H1 (cell line): Measurements from ENCODE around the gene POFUT2. TPM values are rescaled to one million over a fixed set of nuclear protein-coding genes. Genes with fewer than 3 reads are reported as not detected.

Experiments
- CTCF ChIA-PET: fragments of 300-600 bp; sonication (Branson Sonifier 250); formaldehyde crosslinking; loops from one replicate; lab custom pipeline; 2021; ENCODE audit not compliant: partially characterized antibody; lab: Charles Lee
- POLR2A ChIA-PET: fragments of 300-600 bp; sonication (Branson Sonifier 250); formaldehyde crosslinking; loops from one replicate; lab custom pipeline; 2021; ENCODE audit warnings: inconsistent platforms; ENCODE audit not compliant: partially characterized antibody; lab: Charles Lee
- DNase-seq, 2 experiments: peaks; one replicate each; pipeline versions ENCODE4 v3.0.0 to v3.0.0-alpha.2; 2010 to 2022; ENCODE audit warnings: low spot score in 2 of 2, low read depth in 1 of 2, mixed read lengths in 1 of 2
- FAIRE-seq: peaks from 2 replicates; lab custom pipeline; 2011; peaks lifted over from hg19 to GRCh38; lab: Jason Lieb, UNC
- H2AFZ ChIP-seq: 2 replicates; pipeline ENCODE4 v1.8.1; 2012; ENCODE audit warnings: low read length, inconsistent platforms
- H2AK5ac ChIP-seq: 2 replicates; pipeline ENCODE4 v1.6.1; 2013; ENCODE audit warnings: low read depth, low read length
- H2BK120ac ChIP-seq: replicated peaks from 2 replicates; pipeline ENCODE3; 2013; ENCODE audit warnings: low read depth, low read length, inconsistent platforms
- H2BK12ac ChIP-seq: 2 replicates; pipeline ENCODE4 v1.6.1; 2013; ENCODE audit warnings: low read depth, low read length
- H2BK15ac ChIP-seq: 2 replicates; pipeline ENCODE4 v1.6.1; 2013; ENCODE audit warnings: low read length
- H2BK20ac ChIP-seq: 2 replicates; pipeline ENCODE4 v1.6.1; 2013; ENCODE audit warnings: low read length
- H2BK5ac ChIP-seq: 2 replicates; pipeline ENCODE4 v1.6.1; 2013; ENCODE audit warnings: low read depth, low read length
- H3K14ac ChIP-seq: 2 replicates; pipeline ENCODE4 v1.6.1; 2013; ENCODE audit warnings: inconsistent platforms; ENCODE audit not compliant: insufficient read length
- H3K18ac ChIP-seq: 2 replicates; pipeline ENCODE4 v1.6.1; 2013; ENCODE audit warnings: low read length; ENCODE audit errors: extremely low read depth
- H3K23ac ChIP-seq: 2 replicates; pipeline ENCODE4 v1.6.1; 2013; ENCODE audit warnings: inconsistent platforms; ENCODE audit not compliant: insufficient read length
- H3K23me2 ChIP-seq: 2 replicates; pipeline ENCODE4 v1.6.1; 2013; ENCODE audit warnings: low read depth, low read length
- H3K27ac ChIP-seq: 2 replicates; pipeline ENCODE4 v1.6.1; 2011; ENCODE audit warnings: low read depth, low read length, inconsistent platforms
- H3K27me3 ChIP-seq, 4 experiments: replicated peaks in 1 of 4; 1 replicate in 1 of 4; 2 replicates in 3 of 4; pipeline versions ENCODE4 v1.6.1 to v1.8.1; 2011 to 2013; ENCODE audit warnings: low read length in 3 of 4, mild to moderate bottlenecking in 3 of 4, inconsistent platforms in 2 of 4, mixed read lengths in 2 of 4, moderate library complexity in 1 of 4; ENCODE audit not compliant: control insufficient read depth in 3 of 4, insufficient read depth in 3 of 4; ENCODE audit errors: extremely low read depth in 1 of 4
- H3K36me3 ChIP-seq, 4 experiments: 2 replicates each; pipeline versions ENCODE4 v1.6.1 to v1.8.1; 2011 to 2013; ENCODE audit warnings: mild to moderate bottlenecking in 4 of 4, low read length in 3 of 4, moderate library complexity in 2 of 4, control low read depth in 1 of 4, inconsistent platforms in 1 of 4; ENCODE audit not compliant: insufficient read depth in 4 of 4, control insufficient read depth in 2 of 4
- H3K4ac ChIP-seq: replicated peaks from 2 replicates; pipeline ENCODE3; 2013; ENCODE audit warnings: low read length, low read depth, mixed read lengths, inconsistent platforms; ENCODE audit not compliant: insufficient read length
- H3K4me1 ChIP-seq, 4 experiments: replicated peaks in 1 of 4; 1 replicate in 1 of 4; 2 replicates in 3 of 4; pipeline versions ENCODE4 v1.6.1 to v1.8.1; 2011 to 2013; ENCODE audit warnings: low read length in 3 of 4, inconsistent platforms in 2 of 4, mixed read lengths in 1 of 4; ENCODE audit not compliant: insufficient read depth in 4 of 4, control insufficient read depth in 3 of 4
- H3K4me2 ChIP-seq, 2 experiments: 2 replicates each; pipeline versions ENCODE4 v1.6.1 to v1.8.1; 2011 to 2013; ENCODE audit warnings: low read depth in 2 of 2, low read length in 2 of 2, control low read depth in 1 of 2, inconsistent platforms in 1 of 2, mild to moderate bottlenecking in 1 of 2; ENCODE audit not compliant: insufficient read depth in 1 of 2
- H3K4me3 ChIP-seq, 4 experiments: fragments of 200-600, 300-600 bp in 1 of 4; sonication (generic), shearing (Covaris generic), sonication (Bioruptor Twin) in 1 of 4; 2 replicates each; pipeline versions ENCODE4 v1.5.1 to v1.8.1; 2011 to 2016; ENCODE audit warnings: low read length in 4 of 4, low read depth in 3 of 4, control low read depth in 2 of 4, inconsistent platforms in 2 of 4, mild to moderate bottlenecking in 2 of 4, mixed read lengths in 1 of 4, moderate library complexity in 1 of 4; ENCODE audit not compliant: insufficient read depth in 2 of 4; ENCODE audit errors: extremely low read depth in 1 of 4
- H3K56ac ChIP-seq: replicated peaks from 2 replicates; pipeline ENCODE3; 2013; ENCODE audit warnings: low read depth, mild to moderate bottlenecking, mixed read lengths, low read length, inconsistent platforms; ENCODE audit not compliant: insufficient read length
- H3K79me1 ChIP-seq: 2 replicates; pipeline ENCODE4 v1.6.1; 2013; ENCODE audit warnings: low read depth, low read length, control low read depth
- H3K79me2 ChIP-seq, 2 experiments: 2 replicates each; pipeline versions ENCODE4 v1.6.1 to v1.8.1; 2012 to 2013; ENCODE audit warnings: low read length in 2 of 2, mild to moderate bottlenecking in 2 of 2, inconsistent platforms in 1 of 2; ENCODE audit not compliant: insufficient read depth in 2 of 2, control insufficient read depth in 1 of 2
- H3K9ac ChIP-seq, 4 experiments: replicated peaks in 1 of 4; 1 replicate in 1 of 4; 2 replicates in 3 of 4; pipeline versions ENCODE4 v1.6.1 to v1.8.1; 2011 to 2013; ENCODE audit warnings: low read depth in 3 of 4, low read length in 3 of 4, control low read depth in 2 of 4, mild to moderate bottlenecking in 2 of 4, moderate library complexity in 2 of 4, inconsistent platforms in 1 of 4; ENCODE audit errors: extremely low read depth in 1 of 4
- H3K9me3 ChIP-seq, 2 experiments: 2 replicates each; pipeline versions ENCODE4 v1.6.1 to v1.8.1; 2012 to 2013; ENCODE audit warnings: mild to moderate bottlenecking in 2 of 2, moderate library complexity in 2 of 2, control low read depth in 1 of 2, inconsistent platforms in 1 of 2, low read depth in 1 of 2, low read length in 1 of 2, mixed read lengths in 1 of 2; ENCODE audit not compliant: insufficient read depth in 2 of 2
- H4K20me1 ChIP-seq, 2 experiments: replicated peaks in 1 of 2; 2 replicates each; pipeline versions ENCODE3 to v1.8.1; 2011 to 2013; ENCODE audit warnings: inconsistent platforms in 2 of 2, low read length in 2 of 2, mild to moderate bottlenecking in 1 of 2; ENCODE audit not compliant: insufficient read depth in 2 of 2, control insufficient read depth in 1 of 2
- H4K5ac ChIP-seq: 2 replicates; pipeline ENCODE4 v1.6.1; 2013; ENCODE audit warnings: low read length, low read depth, mixed read lengths, inconsistent platforms; ENCODE audit not compliant: insufficient read length
- H4K8ac ChIP-seq: 2 replicates; pipeline ENCODE4 v1.8.0; 2013; ENCODE audit warnings: mild to moderate bottlenecking, moderate library complexity, low read length, inconsistent platforms; ENCODE audit not compliant: insufficient read depth; ENCODE audit errors: extremely low read depth
- H4K91ac ChIP-seq: replicated peaks from 2 replicates; pipeline ENCODE3; 2013; ENCODE audit warnings: low read length, mixed read lengths, inconsistent platforms; ENCODE audit not compliant: insufficient read length
- BACH1 ChIP-seq: IDR thresholded peaks from 2 replicates; pipeline ENCODE4 v1.6.1; 2012; ENCODE audit warnings: low read length, improper control_type of control experiment
- CREB1 ChIP-seq: IDR thresholded peaks from 2 replicates; pipeline ENCODE4 v1.6.1; 2012; ENCODE audit warnings: inconsistent platforms
- EGR1 ChIP-seq: IDR thresholded peaks from 2 replicates; pipeline ENCODE4 v1.6.1; 2011; ENCODE audit warnings: low read depth, low read length, borderline replicate concordance
- EP300 ChIP-seq, 2 experiments: IDR thresholded peaks; 1 replicate in 1 of 2; 2 replicates in 1 of 2; pipeline ENCODE4 v1.6.1; 2011 to 2012; ENCODE audit warnings: low read depth in 2 of 2, low read length in 2 of 2, mild to moderate bottlenecking in 2 of 2, borderline replicate concordance in 1 of 2, inconsistent platforms in 1 of 2, moderate library complexity in 1 of 2
- FOSL1 ChIP-seq: IDR thresholded peaks from 2 replicates; pipeline ENCODE4 v1.6.1; 2011; ENCODE audit warnings: mild to moderate bottlenecking, low read depth, low read length, moderate library complexity; ENCODE audit not compliant: insufficient read depth
- MAFK ChIP-seq: IDR thresholded peaks from 2 replicates; pipeline ENCODE4 v1.6.1; 2012; ENCODE audit warnings: low read depth, mild to moderate bottlenecking, improper control_type of control experiment, low read length
- NRF1 ChIP-seq: IDR thresholded peaks from 2 replicates; pipeline ENCODE4 v1.6.1; 2011; ENCODE audit warnings: mild to moderate bottlenecking, low read depth, low read length, improper control_type of control experiment
- RAD21 ChIP-seq, 2 experiments: IDR thresholded peaks in 1 of 2; conservative IDR thresholded peaks in 1 of 2; 2 replicates each; pipeline ENCODE4 v1.6.1; 2011; ENCODE audit warnings: low read depth in 2 of 2, low read length in 2 of 2, improper control_type of control experiment in 1 of 2, inconsistent platforms in 1 of 2, mild to moderate bottlenecking in 1 of 2, moderate library complexity in 1 of 2
- RNF2 ChIP-seq: fragments of 200-900, 300-1000 bp; sonication (generic); IDR thresholded peaks from 2 replicates; pipeline ENCODE4 v1.7.1; 2016; ENCODE audit warnings: borderline replicate concordance, low read depth, mild to moderate bottlenecking, antibody characterized with exemption, low read length; ENCODE audit not compliant: poor library complexity, severe bottlenecking; ENCODE audit errors: missing control alignments
- SIRT6 ChIP-seq: IDR thresholded peaks from one replicate; pipeline ENCODE4 v1.7.1; 2012; ENCODE audit warnings: low read length, inconsistent platforms
- SP4 ChIP-seq: IDR thresholded peaks from 2 replicates; pipeline ENCODE4 v1.6.1; 2012; ENCODE audit warnings: low read length, inconsistent platforms
- TEAD4 ChIP-seq: IDR thresholded peaks from 2 replicates; pipeline ENCODE4 v1.6.1; 2012; ENCODE audit warnings: low read depth, low read length, inconsistent platforms, mixed read lengths
- WGBS, 2 experiments: shearing (Covaris generic) in 1 of 2; methylation state at CpG; one replicate each; pipeline versions ENCODE4 v1.1.6 to v1.1.7; 2013 to 2015; ENCODE audit warnings: low lambda C conversion rate in 2 of 2, mixed read lengths in 2 of 2, inconsistent platforms in 1 of 2, low coverage in 1 of 2, missing lambda C conversion rate in 1 of 2; ENCODE audit not compliant: insufficient replicate concordance in 2 of 2, insufficient coverage in 1 of 2, insufficient read length in 1 of 2; ENCODE audit errors: extremely low coverage in 1 of 2, missing lambda C conversion rate in 1 of 2; 5-methylcytosine and 5-hydroxymethylcytosine counted together
- polyA plus RNA-seq, 7 experiments: library from polyadenylated mRNA; depleted of rRNA in 3 of 7; stranded (reverse) in 5 of 7; unstranded in 2 of 7; fragments of >200 nt in 5 of 7; fragments of 200-250 nt in 2 of 7; gene quantifications; 1 replicate in 5 of 7; 2 replicates in 1 of 7; 4 replicates in 1 of 7; pipeline versions ENCODE4 v1.2.1 to v1.2.3, GENCODE V29; 2011 to 2013; ENCODE audit warnings: missing spikeins in 2 of 7, mixed read lengths in 2 of 7
- total RNA-seq: library from RNA; stranded (reverse); fragmentation: NEBNext Ultra II Directional; extraction: Animal tissue kit (Norgen Biotek cat#: 25700); gene quantifications from 2 replicates; pipeline ENCODE4 v1.2.1, GENCODE V29; 2021

Gene POFUT2
- total and polyA plus RNA-seq, 2 of the 8 experiments (the other 6 are each of a cell fraction or from before 2014, with no cell fraction given), result 13.7 to 32.1 TPM

GRCh38 chr21:45255381-45256020 is 32.2 kb downstream of the POFUT2 start:
- Histone ChIP-seq H4K5ac (no peak overlapping the region), H2BK120ac (no peak overlapping the region), H3K4me1 (peaks cover 0 to 5% (median 0%) of the 10 kb centered on the region in 4 experiments; a peak in 2 of 7 replicates), H3K9me3 (no peaks in the 10 kb centered on the region), H3K23me2 (no peaks in the 10 kb centered on the region), H4K20me1 (no peaks in the 10 kb centered on the region), H2BK15ac (no peak overlapping the region), H3K9ac (no peak overlapping the region), H3K14ac (no peak overlapping the region), H4K91ac (no peak overlapping the region), H3K56ac (no peak overlapping the region), H3K4ac (no peak overlapping the region), H3K4me2 (no peak overlapping the region), H2BK5ac (no peak overlapping the region), H3K18ac (no peak overlapping the region), H4K8ac (no peak overlapping the region), H3K79me1 (no peaks in the 10 kb centered on the region; the same call in 1 of the 2 replicates), H3K23ac (no peak overlapping the region), H3K4me3 (no peak overlapping the region), H2AFZ (no peak overlapping the region), H3K36me3 (no peaks in the 10 kb centered on the region), H3K79me2 (no peaks in the 10 kb centered on the region), H2BK20ac (no peak overlapping the region), H3K27ac (no peak overlapping the region), H3K27me3 (no peaks in the 10 kb centered on the region), H2BK12ac (no peak overlapping the region), H2AK5ac (no peak overlapping the region)
- ChIA-PET CTCF (interaction anchor here (1.4 to 5.9 kb wide), 3 partner anchors 12 to 115 kb away, joined by 3 to 37 read pairs (median 5); no protein-coding TSS in a partner anchor), POLR2A (no interaction called here)
- FAIRE-seq, result no peak
- 94% methylated on average over 16 of the region's 22 CpGs; no CpG with 5 or more reads in 1 of the 2 experiments for WGBS, 2 experiments
- peak in 1 of 2 experiments; percentile 45 for DNase-seq
- TF ChIP-seq NRF1 (no peak), RAD21 (IDR thresholded peaks at IDR 0.05 in 1 of 2, conservative IDR thresholded peaks at IDR 0.05 in 1 of 2; ENCODE audit: low read depth in 2 of 2, low read length in 2 of 2) (0 out of 4 replicates have a peak, but pooled peaks of 1 of the 2 experiments have one; percentile 7), SIRT6 (no peak), BACH1 (no peak), MAFK (no peak), SP4 (no peak), FOSL1 (0 out of 2 replicates have a peak, but pooled peaks have one; percentile 29), EP300 (IDR thresholded peaks at IDR 0.05; ENCODE audit: borderline replicate concordance in 1 of 2, low read depth in 2 of 2, low read length in 2 of 2) (no peak), RNF2 (no peak), CREB1 (no peak), EGR1 (peak; percentile 85), TEAD4 (no peak)
